ENCODE results near the gene GRB10.

DNA sequence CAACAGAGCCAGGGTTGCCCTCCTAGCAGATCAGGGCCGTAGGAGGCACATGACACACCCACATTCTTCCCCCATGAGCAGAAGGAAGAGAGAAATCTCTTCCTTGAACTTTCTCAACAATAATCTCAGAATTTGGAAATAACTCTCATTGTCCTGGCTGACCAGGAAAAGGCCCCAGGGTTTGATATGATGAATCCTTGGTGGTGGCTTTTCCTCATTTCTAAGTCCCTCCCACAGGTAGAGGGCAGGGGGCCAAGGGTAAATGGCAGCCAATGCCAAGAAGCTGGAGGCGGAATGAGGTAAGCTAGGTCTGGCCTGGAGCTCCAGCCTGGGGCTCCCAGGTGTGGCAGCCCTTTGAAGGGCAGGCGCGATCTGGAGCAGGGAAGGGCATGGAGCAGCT is 67.8 kb downstream of the GRB10 start:
- TF ChIP-seq, protein P1, sequence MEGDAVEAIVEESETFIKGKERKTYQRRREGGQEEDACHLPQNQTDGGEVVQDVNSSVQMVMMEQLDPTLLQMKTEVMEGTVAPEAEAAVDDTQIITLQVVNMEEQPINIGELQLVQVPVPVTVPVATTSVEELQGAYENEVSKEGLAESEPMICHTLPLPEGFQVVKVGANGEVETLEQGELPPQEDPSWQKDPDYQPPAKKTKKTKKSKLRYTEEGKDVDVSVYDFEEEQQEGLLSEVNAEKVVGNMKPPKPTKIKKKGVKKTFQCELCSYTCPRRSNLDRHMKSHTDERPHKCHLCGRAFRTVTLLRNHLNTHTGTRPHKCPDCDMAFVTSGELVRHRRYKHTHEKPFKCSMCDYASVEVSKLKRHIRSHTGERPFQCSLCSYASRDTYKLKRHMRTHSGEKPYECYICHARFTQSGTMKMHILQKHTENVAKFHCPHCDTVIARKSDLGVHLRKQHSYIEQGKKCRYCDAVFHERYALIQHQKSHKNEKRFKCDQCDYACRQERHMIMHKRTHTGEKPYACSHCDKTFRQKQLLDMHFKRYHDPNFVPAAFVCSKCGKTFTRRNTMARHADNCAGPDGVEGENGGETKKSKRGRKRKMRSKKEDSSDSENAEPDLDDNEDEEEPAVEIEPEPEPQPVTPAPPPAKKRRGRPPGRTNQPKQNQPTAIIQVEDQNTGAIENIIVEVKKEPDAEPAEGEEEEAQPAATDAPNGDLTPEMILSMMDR (IDR thresholded peaks at IDR 0.05; ENCODE audit: low read depth, low read length, missing input control), result no peak
- TF ChIP-seq, protein P2, sequence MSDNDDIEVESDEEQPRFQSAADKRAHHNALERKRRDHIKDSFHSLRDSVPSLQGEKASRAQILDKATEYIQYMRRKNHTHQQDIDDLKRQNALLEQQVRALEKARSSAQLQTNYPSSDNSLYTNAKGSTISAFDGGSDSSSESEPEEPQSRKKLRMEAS (IDR thresholded peaks at IDR 0.05), result no peak
- no peak for TF ChIP-seq YY1 (IDR thresholded peaks at IDR 0.05)
- no peak for TF ChIP-seq NR2F2 (IDR thresholded peaks at IDR 0.05)
- TF ChIP-seq HNF4A (conservative IDR thresholded peaks at IDR 0.05), result no peak
- no peak for TF ChIP-seq GABPA (IDR thresholded peaks at IDR 0.05 in 1 of 2, conservative IDR thresholded peaks at IDR 0.05 in 1 of 2)
- no peak for TF ChIP-seq SP1 (IDR thresholded peaks at IDR 0.05)
- TF ChIP-seq JUND (IDR thresholded peaks at IDR 0.05), result no peak
- no peak for TF ChIP-seq FOXA1 (IDR thresholded peaks at IDR 0.05)
